Naive thymus-derived CD4-positive, alpha-beta T cell (primary cell): ENCODE measurements around the gene PTPRCAP. TPM values are rescaled to one million over a fixed set of nuclear protein-coding genes. Genes with fewer than 3 reads are reported as not detected.

Experiments
- ATAC-seq: fragments of 150-1000 bp; cut with Tn5 transposase; 2 replicates; pipeline ENCODE4 v1.10.0; 2021; ENCODE audit warnings: mild to moderate bottlenecking, moderate library complexity
- CTCF ChIA-PET: fragments of 350-600 bp; sonication (Branson Sonifier 250); formaldehyde crosslinking; loops from one replicate; lab custom pipeline; 2021; ENCODE audit warnings: antibody characterized with exemption; lab: Charles Lee
- POLR2A ChIA-PET: fragments of 350-600 bp; sonication (Branson Sonifier 250); formaldehyde crosslinking; loops from one replicate; lab custom pipeline; 2021; ENCODE audit warnings: antibody characterized with exemption, inconsistent platforms; lab: Charles Lee
- DNase-seq, 9 donors: peaks; one replicate each; pipeline versions ENCODE4 v3.0.0 to v3.0.0-alpha.2; 2020 to 2022; ENCODE audit warnings: mixed read lengths in 1 of 9
- H3K27ac ChIP-seq: one replicate; pipeline ENCODE4 v1.7.0; 2013; ENCODE audit warnings: mild to moderate bottlenecking, low read depth, low read length, moderate library complexity
- H3K27me3 ChIP-seq, 2 donors: one replicate each; pipeline ENCODE4 v1.7.0; 2013; ENCODE audit warnings: low read length in 2 of 2, mild to moderate bottlenecking in 2 of 2, moderate library complexity in 2 of 2; ENCODE audit not compliant: control insufficient read depth in 2 of 2, insufficient read depth in 2 of 2
- H3K36me3 ChIP-seq, 3 experiments: 1 replicate in 2 of 3; 2 replicates in 1 of 3; pipeline ENCODE4 v1.7.0; 2013; ENCODE audit warnings: low read length in 3 of 3, mild to moderate bottlenecking in 3 of 3, moderate library complexity in 1 of 3; ENCODE audit not compliant: insufficient read depth in 3 of 3, control insufficient read depth in 2 of 3
- H3K4me1 ChIP-seq, 2 donors: one replicate each; pipeline ENCODE4 v1.7.0; 2013; ENCODE audit warnings: low read length in 2 of 2, mild to moderate bottlenecking in 2 of 2, moderate library complexity in 1 of 2; ENCODE audit not compliant: control insufficient read depth in 2 of 2, insufficient read depth in 2 of 2
- H3K4me3 ChIP-seq: 2 replicates; pipeline ENCODE4 v1.7.0; 2013; ENCODE audit warnings: mild to moderate bottlenecking, low read length
- H3K9me3 ChIP-seq, 3 experiments: 1 replicate in 2 of 3; 2 replicates in 1 of 3; pipeline ENCODE4 v1.7.0; 2013; ENCODE audit warnings: low read length in 3 of 3; ENCODE audit not compliant: control insufficient read depth in 2 of 3
- H3K27ac Mint-ChIP-seq, 9 donors: one replicate each; pipeline ENCODE4 v1.8.0; 2020 to 2022; ENCODE audit warnings: mixed read lengths in 9 of 9, mild to moderate bottlenecking in 8 of 9, moderate library complexity in 5 of 9, inconsistent platforms in 2 of 9
- H3K27me3 Mint-ChIP-seq, 5 donors: one replicate each; pipeline ENCODE4 v1.8.0; 2021 to 2022; ENCODE audit warnings: mixed read lengths in 5 of 5, mild to moderate bottlenecking in 1 of 5
- H3K36me3 Mint-ChIP-seq, 5 donors: one replicate each; pipeline ENCODE4 v1.8.0; 2020 to 2022; ENCODE audit warnings: mixed read lengths in 5 of 5, mild to moderate bottlenecking in 3 of 5, inconsistent platforms in 1 of 5
- H3K4me1 Mint-ChIP-seq, 7 donors: one replicate each; pipeline ENCODE4 v1.8.0; 2020 to 2022; ENCODE audit warnings: mixed read lengths in 7 of 7, mild to moderate bottlenecking in 3 of 7, inconsistent platforms in 1 of 7
- H3K4me3 Mint-ChIP-seq, 10 donors: one replicate each; pipeline ENCODE4 v1.8.0; 2020 to 2022; ENCODE audit warnings: mild to moderate bottlenecking in 10 of 10, mixed read lengths in 10 of 10, moderate library complexity in 6 of 10, inconsistent platforms in 2 of 10
- H3K9me3 Mint-ChIP-seq, 11 donors: one replicate each; pipeline ENCODE4 v1.8.0; 2020 to 2022; ENCODE audit warnings: mixed read lengths in 11 of 11, mild to moderate bottlenecking in 4 of 11, inconsistent platforms in 1 of 11, moderate library complexity in 1 of 11
- intact Hi-C, 2 donors: fragments of 100-400 bp; cut with micrococcal nuclease; formaldehyde crosslinking; loops; one replicate each; pipeline ENCODE4 v1.15.1; 2023
- polyA plus RNA-seq, 2 donors: library from polyadenylated mRNA; unstranded; fragments of 300-500 nt; fragmentation: Illumina TruSeq; gene quantifications; one replicate each; pipeline ENCODE4 v1.2.3, GENCODE V29; 2021
- total RNA-seq, 6 experiments: library from RNA in 5 of 6; stranded (reverse) in 5 of 6; gene quantifications; 1 replicate in 5 of 6; 2 replicates in 1 of 6; pipeline ENCODE4 v1.2.3 and lab custom pipeline; 2021 to 2026

PTPRCAP gene
- total and polyA plus RNA-seq, 7 experiments from 2014 or later = 134 to 670 (median 219) TPM

DNA sequence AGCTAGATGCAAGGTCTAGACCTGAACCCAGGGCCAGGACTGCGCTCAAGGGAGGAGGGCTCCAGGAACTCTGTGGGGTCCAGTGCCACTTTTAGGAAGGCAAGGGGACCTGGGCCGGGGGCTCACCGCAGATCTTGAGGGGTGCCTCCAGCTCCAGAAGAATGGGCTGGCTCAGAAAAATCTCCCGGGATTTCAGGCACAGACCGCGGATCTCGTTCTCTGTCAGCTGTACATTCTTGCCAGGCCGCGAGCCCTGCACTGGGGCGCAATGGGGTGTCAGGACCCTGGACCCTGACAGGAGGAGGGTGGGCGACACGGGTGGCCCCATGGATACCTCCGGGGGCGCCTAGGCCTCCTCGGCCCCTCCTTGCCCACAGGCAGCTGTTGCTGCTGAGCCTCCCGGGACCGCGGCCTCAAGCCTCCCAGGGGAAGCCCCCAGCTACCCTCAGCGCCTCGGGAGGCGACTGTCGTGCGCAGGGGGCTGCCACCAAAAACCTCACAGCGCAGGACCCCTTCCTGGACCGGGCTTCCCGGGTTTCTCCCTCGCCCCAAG is 36.5 kb downstream of the PTPRCAP start:
- peaks cover 53 to 59% of the 10 kb centered on the region in 2 donors for H3K4me1 ChIP-seq
- H3K27me3 ChIP-seq = no peaks in the 10 kb centered on the region
- intact Hi-C loops = loop anchor here (1.0 to 5.0 kb wide), 7 partner anchors 10 to 231 kb away; partner anchors contain the start of genes RAD9A (in 2 of the 2), TMEM134 (in 2 of the 2), CDK2AP2 (in 1 of the 2) and POLD4 (in 1 of the 2)
- peaks cover 0 to 38% (median 4%) of the 10 kb centered on the region in 5 donors for H3K36me3 Mint-ChIP-seq
- H3K4me3 Mint-ChIP-seq = peak overlapping the region; percentile 86 to 99 (median 92)
- peak overlapping the region; percentile 80 to 90 (median 84) for H3K27ac Mint-ChIP-seq
- ATAC-seq = no peak
- POLR2A ChIA-PET = interaction anchor here (0.5 to 25.4 kb wide), 28 partner anchors 8 to 747 kb away, joined by 3 to 1530 read pairs (median 6); partner anchors contain the start of genes AIP, ANKRD13D, CARNS1 and CDK2AP2
- peaks cover 14 to 61% (median 19%) of the 10 kb centered on the region in 3 experiments for H3K36me3 ChIP-seq
- peak overlapping the region; percentile 79 for H3K4me3 ChIP-seq
- H3K27ac ChIP-seq = peak overlapping the region; percentile 81
- no peaks in the 10 kb centered on the region for H3K27me3 Mint-ChIP-seq
- peaks cover 22 to 59% (median 51%) of the 10 kb centered on the region in 7 donors for H3K4me1 Mint-ChIP-seq
- H3K9me3 ChIP-seq = no peaks in the 10 kb centered on the region
- H3K9me3 Mint-ChIP-seq = peaks cover 0 to 3% (median 0%) of the 10 kb centered on the region in 11 donors
- CTCF ChIA-PET = interaction anchor here (0.7 to 6.4 kb wide), 18 partner anchors 9 to 104 kb away, joined by 3 to 67 read pairs (median 4); partner anchors contain the start of genes AIP, PITPNM1, POLD4 and PTPRCAP
- peak in 1 of 9 donors; percentile 39 for DNase-seq

GRCh38 chr11:67400251-67400941 is 37.1 kb downstream of the PTPRCAP start:
- Histone ChIP-seq H3K27me3 (no peaks in the 10 kb centered on the region), H3K9me3 (no peaks in the 10 kb centered on the region), H3K36me3 (peaks cover 13 to 59% (median 14%) of the 10 kb centered on the region in 3 experiments), H3K27ac (peak overlapping the region; percentile 81), H3K4me1 (peaks cover 46 to 54% of the 10 kb centered on the region in 2 donors), H3K4me3 (peak overlapping the region; percentile 79)
- ChIA-PET POLR2A (interaction anchor here (0.7 to 25.4 kb wide), 20 partner anchors 10 to 161 kb away, joined by 3 to 1530 read pairs (median 8); partner anchors contain the start of genes AIP, CARNS1, PITPNM1 and POLD4), CTCF (interaction anchor here (0.9 to 6.4 kb wide), 13 partner anchors 9 to 230 kb away, joined by 3 to 67 read pairs (median 4); partner anchors contain the start of genes AIP, PITPNM1, PTPRCAP and RAD9A)
- no peak for ATAC-seq
- Mint-ChIP-seq H3K27me3 (no peaks in the 10 kb centered on the region), H3K27ac (peak overlapping the region; percentile 80 to 90 (median 84)), H3K9me3 (peaks cover 0 to 3% (median 0%) of the 10 kb centered on the region in 11 donors), H3K36me3 (peaks cover 0 to 35% (median 4%) of the 10 kb centered on the region in 5 donors), H3K4me1 (peaks cover 22 to 55% (median 48%) of the 10 kb centered on the region in 7 donors), H3K4me3 (peak overlapping the region; percentile 86 to 99 (median 92))
- DNase-seq = no peak
- intact Hi-C loops = loop anchor here (5.0 kb wide), 2 partner anchors 128 to 232 kb away; no protein-coding TSS in a partner anchor

DNA sequence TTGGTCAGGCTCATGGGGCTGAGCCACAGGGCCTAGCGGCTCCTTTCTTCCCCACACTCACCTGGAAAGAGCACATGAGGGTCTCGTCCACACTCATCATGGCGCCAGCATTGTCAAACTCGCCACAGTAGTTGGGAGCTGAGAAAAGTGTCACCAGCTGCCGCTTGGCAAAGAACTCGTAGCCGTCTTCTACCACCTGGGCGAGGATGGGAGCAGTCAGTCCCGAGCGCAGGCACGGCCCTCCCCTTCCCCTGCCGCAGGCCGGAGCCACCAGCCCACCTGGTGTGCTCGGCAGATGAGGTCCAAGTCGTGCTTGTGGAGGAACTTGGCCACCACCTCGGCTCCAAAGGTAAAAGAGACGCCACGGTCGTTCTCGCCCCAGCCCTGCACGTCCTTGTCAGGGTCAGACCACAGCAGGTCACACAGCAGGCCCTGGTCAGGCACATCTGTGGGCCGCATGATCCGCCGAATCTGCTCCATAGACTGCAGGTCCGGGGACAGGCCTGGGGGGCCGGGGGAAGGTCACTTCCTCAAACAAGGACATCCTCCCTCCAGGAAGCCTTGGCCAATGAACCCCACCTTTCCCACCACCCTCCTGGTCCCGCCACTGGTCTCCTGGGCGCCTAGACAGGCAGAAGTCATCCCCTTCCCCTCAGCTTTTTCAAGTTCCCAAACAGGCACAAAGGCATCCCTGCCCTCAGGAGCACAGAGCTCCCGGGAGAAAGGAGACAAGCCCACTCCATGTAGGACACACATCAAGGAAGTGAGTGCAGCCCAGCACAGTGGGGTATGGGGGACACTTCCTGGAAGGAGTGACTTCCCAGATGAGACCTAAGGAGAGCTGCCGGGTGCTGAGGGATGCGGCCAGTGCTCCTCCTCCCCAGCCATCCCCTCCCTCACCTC is 38.6 kb downstream of the PTPRCAP start:
- H3K36me3 ChIP-seq = peaks cover 13 to 59% (median 14%) of the 10 kb centered on the region in 3 experiments
- peaks cover 24 to 55% (median 43%) of the 10 kb centered on the region in 7 donors for H3K4me1 Mint-ChIP-seq
- H3K27ac ChIP-seq = peak overlapping the region; percentile 75
- no peaks in the 10 kb centered on the region for H3K27me3 Mint-ChIP-seq
- H3K9me3 ChIP-seq = no peaks in the 10 kb centered on the region
- CTCF ChIA-PET = interaction anchor here (1.2 to 6.0 kb wide), 3 partner anchors 40 to 232 kb away, joined by 3 to 37 read pairs (median 4); partner anchors contain the start of gene PTPRCAP
- no peaks in the 10 kb centered on the region for H3K27me3 ChIP-seq
- H3K36me3 Mint-ChIP-seq = peaks cover 0 to 27% (median 0%) of the 10 kb centered on the region in 5 donors
- ATAC-seq (no peak), DNase-seq (no peak)
- peak overlapping the region in 9 of 10 donors; percentile 10 to 99 (median 60) for H3K4me3 Mint-ChIP-seq
- H3K27ac Mint-ChIP-seq = peak overlapping the region in 8 of 9 donors; percentile 4 to 92 (median 76)
- POLR2A ChIA-PET = interaction anchor here (1.1 to 25.4 kb wide), 8 partner anchors 10 to 122 kb away, joined by 3 to 1530 read pairs (median 6); partner anchors contain the start of genes CARNS1, PITPNM1, POLD4 and PTPRCAP
- intact Hi-C loops = no loop called here
- H3K4me3 ChIP-seq = no peak overlapping the region
- no peaks in the 10 kb centered on the region for H3K9me3 Mint-ChIP-seq
- H3K4me1 ChIP-seq = peaks cover 44 to 54% of the 10 kb centered on the region in 2 donors

GRCh38 chr11:67397986-67398660 is 39.4 kb downstream of the PTPRCAP start:
- no peaks in the 10 kb centered on the region for H3K9me3 ChIP-seq
- ChIA-PET CTCF (interaction anchor here (1.0 kb wide), 1 partner anchor 56 kb away, joined by 3 read pairs; no protein-coding TSS in a partner anchor), POLR2A (interaction anchor here (1.1 to 25.4 kb wide), 6 partner anchors 11 to 154 kb away, joined by 3 to 1530 read pairs (median 4); partner anchors contain the start of genes CARNS1, PTPRCAP and RPS6KB2)
- peak overlapping the region; percentile 14 to 72 (median 48) for H3K4me3 Mint-ChIP-seq
- no peak overlapping the region for H3K4me3 ChIP-seq
- ATAC-seq (no peak), DNase-seq (no peak)
- H3K36me3 ChIP-seq = peaks cover 13 to 59% (median 14%) of the 10 kb centered on the region in 3 experiments
- intact Hi-C loops = no loop called here
- H3K4me1 ChIP-seq = peaks cover 39 to 50% of the 10 kb centered on the region in 2 donors
- no peaks in the 10 kb centered on the region for H3K27me3 Mint-ChIP-seq
- H3K9me3 Mint-ChIP-seq = no peaks in the 10 kb centered on the region
- H3K27ac ChIP-seq = peak overlapping the region; percentile 75
- peaks cover 0 to 26% (median 0%) of the 10 kb centered on the region in 5 donors for H3K36me3 Mint-ChIP-seq
- peaks cover 28 to 54% (median 42%) of the 10 kb centered on the region in 7 donors for H3K4me1 Mint-ChIP-seq
- H3K27me3 ChIP-seq = no peaks in the 10 kb centered on the region
- peak overlapping the region; percentile 44 to 94 (median 77) for H3K27ac Mint-ChIP-seq

GRCh38 chr11:67397536-67397935 is 39.9 kb downstream of the PTPRCAP start:
- DNase-seq (no peak), ATAC-seq (no peak)
- H3K9me3 Mint-ChIP-seq = no peaks in the 10 kb centered on the region
- Histone ChIP-seq H3K27me3 (no peaks in the 10 kb centered on the region), H3K9me3 (no peaks in the 10 kb centered on the region), H3K27ac (peak overlapping the region; percentile 75), H3K4me1 (peaks cover 36 to 47% of the 10 kb centered on the region in 2 donors), H3K36me3 (peaks cover 13 to 59% (median 14%) of the 10 kb centered on the region in 3 experiments), H3K4me3 (no peak overlapping the region)
- ChIA-PET CTCF (interaction anchor here (0.6 to 1.0 kb wide), 2 partner anchors 56 to 73 kb away, joined by 3 read pairs; no protein-coding TSS in a partner anchor), POLR2A (interaction anchor here (0.8 to 25.4 kb wide), 10 partner anchors 12 to 154 kb away, joined by 3 to 1530 read pairs (median 3); partner anchors contain the start of genes CARNS1, CDK2AP2, PITPNM1 and PTPRCAP)
- peak overlapping the region; percentile 38 to 94 (median 77) for H3K27ac Mint-ChIP-seq
- H3K4me1 Mint-ChIP-seq = peaks cover 28 to 59% (median 44%) of the 10 kb centered on the region in 7 donors
- peak overlapping the region; percentile 14 to 75 (median 51) for H3K4me3 Mint-ChIP-seq
- peaks cover 0 to 26% (median 0%) of the 10 kb centered on the region in 5 donors for H3K36me3 Mint-ChIP-seq
- no peaks in the 10 kb centered on the region for H3K27me3 Mint-ChIP-seq
- intact Hi-C loops = no loop called here
